ENCODE data around the gene PCAT7.
A peak's percentile ranks its signal among the peaks of the same experiment; 100 is the strongest.
"Not testable (repeated sequence)": the region's sequence is repeated elsewhere in the genome, so short reads cannot be mapped to it uniquely, and the experiment has no call there.

PCAT7 gene

DNA sequence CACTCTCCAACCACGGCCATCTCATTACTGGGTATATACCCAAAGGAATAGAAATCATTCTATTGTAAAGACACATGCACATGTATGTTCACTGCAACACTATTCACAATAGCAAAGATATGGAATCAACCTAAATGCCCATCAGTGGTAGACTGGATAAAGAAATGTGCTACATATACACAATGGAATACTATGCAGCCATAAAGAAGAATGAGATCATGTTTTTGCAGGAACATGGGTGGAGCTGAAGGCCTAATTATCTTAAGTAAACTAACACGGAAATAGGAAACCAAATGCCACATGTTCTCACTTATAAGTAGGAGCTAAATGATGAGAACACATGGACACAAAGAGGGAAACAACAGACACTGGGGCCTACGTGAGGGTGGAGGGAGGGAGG is 9.4 kb downstream of the PCAT7 start:
- not testable (repeated sequence) for DNase-seq

DNA sequence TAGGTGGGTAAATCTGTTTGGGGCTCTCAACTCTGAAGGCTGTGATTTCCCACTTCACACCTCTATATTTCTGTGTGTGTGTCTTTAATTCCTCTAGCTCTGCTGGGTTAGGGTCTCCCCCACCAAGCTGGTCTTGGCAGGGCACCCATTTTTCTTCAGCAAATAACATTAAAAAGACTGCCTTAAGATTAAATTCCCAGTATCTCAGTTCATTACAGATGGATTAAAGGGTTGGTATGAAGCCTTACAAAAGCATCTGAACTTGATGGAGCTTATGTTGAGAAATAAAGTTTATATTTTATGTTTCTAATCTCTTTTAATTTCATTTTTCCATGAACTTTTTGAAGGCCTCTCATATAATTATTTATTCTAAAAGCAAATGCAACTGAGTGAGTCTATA is 11.7 kb downstream of the PCAT7 start:
- no peak for DNase-seq

DNA sequence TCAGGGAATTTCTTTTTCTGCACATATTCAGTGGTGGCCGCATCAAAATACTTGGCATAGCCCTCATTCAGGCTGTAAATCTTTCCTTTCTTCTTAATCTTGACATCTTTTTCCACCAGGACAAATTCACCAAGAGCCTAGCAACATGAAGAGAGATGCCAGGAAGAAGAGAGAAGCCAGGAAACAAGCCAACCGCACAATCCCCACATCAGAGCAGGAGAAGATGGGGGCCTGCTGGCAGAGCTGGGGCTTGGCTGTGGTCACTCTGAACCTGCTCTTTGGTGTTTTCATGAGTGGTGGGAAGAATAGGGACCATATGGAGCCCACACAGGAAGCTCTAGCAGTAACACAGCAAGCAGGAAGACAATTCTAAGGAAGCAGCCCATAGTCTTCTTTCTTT is 12.4 kb downstream of the PCAT7 start:
- no peak for DNase-seq

DNA sequence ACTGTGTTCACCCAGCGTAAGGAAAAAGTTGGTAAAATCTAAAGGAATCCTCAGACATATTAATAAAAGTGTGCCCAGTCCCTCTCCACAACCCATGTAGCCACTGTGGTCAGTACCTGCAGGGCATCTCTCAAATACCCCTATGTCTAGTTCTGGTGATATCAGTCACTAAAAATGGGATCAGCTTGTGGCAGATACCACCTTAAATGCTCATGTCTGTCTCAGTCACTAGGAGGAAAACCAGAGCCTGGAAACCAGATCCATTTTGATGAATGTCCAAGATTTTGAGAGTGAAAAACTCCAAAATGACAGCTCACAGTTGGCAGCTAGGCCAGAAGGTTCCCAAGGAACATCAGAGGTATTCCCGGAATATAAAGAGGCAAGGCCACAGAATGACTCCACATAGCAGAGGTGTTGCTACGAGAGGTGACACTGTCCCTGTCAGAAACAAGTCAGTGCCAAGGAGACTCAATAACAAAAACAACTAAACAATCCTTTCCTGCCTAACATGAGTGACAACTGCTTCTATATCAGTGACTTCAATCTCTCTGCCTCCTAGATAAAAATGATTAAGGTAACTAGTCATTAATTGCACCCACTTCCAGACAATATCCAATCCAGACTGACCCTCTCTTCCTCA is 13.5 kb downstream of the PCAT7 start:
- DNase-seq, result no peak

DNA sequence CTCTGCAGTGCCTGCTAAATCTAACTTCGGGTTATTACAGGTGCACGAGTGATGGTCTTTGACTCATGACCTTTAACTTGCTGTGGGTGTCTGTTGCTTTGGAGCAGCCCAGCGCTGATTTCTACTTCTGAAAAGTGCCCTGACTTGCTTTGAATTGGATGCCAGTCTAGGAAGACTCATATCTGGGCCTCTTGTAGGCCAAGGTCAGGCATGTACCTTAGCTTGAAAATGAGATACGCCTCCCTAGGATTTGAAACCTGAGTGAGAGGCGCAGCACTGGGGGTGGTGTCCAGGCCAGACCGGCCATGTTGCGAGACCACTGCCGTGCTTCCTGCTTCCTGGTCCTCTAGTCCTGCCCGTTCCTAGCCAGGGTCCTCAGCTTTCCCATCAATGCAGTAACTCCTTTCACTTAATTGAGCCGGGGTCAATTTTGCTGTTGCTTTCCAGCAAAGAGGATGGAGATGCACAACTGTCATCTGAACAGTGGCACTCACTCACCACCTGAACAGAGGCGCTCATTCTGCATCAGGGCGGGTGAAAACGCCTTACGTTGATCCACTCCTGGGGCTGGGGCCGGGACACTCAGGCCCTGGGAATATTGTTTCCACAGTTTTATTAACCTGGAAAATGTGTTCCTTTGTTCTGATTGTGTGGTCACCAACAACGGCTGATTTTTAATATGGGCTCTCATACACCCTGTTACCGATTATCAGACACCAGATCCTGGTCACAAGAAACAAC is 14.3 kb downstream of the PCAT7 start:
- DNase-seq, result no peak

DNA sequence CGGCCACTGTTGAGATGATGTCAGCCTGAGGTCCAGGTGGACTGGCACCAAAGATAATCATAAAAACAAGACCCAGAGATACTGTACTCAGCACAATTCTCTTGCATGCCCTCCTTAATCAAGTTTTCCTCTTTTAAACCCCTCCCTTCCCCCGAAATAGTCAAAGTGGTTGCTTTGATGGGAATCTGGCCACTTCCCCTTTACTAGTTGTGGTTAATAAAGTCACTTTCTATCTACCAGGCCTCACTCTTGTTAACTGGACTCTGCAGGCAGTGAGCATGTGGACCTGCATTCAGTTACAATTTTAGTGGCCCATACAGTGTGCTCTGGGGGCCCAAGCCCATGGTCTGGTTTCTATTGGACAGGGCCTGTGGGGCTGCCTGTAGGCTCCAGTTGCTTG is 21.2 kb downstream of the PCAT7 start:
- peak; percentile 63 for DNase-seq

DNA sequence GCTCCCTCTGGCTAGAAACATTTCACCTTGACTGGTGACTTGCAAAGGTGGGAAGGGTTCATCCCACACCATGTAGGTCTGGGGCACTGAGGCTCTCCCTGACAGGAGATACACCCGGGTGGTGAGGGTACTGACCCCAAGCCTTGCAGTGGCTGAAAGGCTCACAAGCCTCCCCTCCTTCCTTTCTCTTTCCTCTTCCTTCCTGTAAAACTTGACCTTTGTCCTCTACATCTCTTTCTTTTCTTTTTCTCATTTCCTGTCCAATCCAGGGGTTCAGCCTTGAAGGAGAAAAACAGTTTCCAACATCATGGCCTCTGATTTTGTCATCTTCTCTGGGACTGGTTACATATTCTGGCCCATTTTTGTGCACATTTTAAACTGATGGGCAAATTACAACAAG is 22.2 kb downstream of the PCAT7 start:
- DNase-seq, result no peak

DNA sequence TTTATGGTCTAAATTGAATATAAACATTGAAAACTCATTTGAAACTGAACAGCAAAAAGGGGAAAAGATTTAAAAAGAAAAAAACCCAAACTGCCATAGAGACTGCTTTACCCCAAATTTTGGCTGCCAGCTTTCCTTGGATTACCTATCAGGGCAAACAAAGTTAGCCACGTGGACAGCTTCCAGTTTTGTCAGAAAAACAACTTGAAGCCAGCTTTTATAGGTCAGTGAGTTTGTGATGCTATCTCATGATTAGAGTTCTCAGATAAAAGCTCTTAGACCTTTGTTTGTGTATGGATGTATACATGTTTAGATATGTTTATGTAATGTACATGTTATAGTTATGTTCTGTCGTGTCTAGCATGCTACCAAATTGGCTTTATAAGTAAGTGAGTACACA is 22.7 kb downstream of the PCAT7 start:
- no peak for DNase-seq

DNA sequence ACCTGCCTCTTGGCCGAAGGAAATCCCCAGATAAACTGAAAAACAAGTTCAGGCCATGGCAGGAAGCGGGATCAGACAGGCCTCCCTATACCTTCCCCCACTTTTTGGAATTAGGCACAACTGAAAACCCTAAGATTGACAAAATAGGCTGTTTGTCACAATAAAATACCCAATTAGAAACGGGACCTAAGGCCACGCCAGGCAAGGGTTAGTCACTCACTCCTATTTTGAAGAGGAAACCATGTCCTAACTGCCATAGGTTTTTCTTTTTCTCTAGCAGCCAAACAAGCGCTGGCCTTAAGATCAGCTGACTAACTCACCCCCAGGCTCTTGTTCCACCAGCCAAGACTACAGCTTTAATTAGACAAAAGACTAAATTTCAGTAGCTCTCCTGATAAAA is 26.8 kb downstream of the PCAT7 start:
- DNase-seq, result no peak

DNA sequence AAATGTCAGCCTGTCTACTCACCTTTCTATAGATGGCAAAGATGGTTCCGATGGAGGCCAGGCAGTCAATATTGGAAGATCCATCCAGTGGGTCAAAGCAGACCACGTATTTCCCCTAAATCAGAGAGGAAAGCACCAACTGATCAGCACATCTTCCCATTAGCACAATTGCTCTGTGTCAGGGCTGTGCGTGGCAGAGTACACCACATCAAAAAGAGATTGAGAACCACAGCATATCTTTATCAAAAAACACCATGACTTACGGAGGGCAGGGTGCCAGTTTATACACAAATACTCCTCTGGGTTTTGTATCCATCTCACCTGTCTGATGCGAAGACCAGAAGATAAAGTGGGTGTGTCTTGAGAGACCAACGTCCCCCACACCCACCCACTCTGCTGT is 29.7 kb downstream of the PCAT7 start:
- DNase-seq, result peak; percentile 25

DNA sequence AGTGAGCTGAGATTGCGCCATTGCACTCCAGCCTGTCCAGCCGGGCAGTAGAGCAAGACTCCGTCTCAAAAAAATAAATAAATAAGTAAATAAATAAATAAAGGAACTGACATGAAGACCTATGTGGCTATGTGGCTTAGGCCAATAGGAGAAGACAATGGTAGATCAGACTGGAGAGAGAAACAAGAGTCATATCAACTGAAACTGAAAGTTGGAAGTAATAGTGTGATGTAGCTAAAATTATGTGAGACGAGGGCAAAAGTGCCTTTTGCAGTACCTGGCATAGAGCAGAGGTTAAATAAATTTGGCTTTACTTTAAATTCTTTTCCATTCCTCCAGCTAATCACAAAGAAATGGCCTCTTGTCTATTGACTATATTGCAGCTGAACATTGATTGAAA is 31.4 kb downstream of the PCAT7 start:
- no peak for DNase-seq

DNA sequence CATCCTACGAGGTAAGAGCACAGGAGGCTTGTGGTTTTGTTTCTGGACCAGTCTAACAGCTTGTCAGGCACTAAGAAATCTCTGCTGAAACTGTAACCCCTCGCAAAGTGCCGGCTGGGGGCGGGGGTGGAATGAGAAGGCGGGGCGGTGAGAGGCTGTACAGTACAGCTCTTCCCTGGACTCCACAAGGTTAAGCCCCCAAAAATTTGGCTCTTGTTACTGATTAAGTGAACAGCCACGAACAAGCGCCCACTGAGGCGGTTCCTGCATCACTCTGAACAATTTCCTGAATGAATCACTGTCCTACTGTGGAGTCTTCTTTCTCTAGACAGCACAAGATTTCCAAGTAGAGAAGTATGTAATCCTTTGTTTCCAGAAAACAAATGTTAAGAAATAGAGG is 31.9 kb downstream of the PCAT7 start:
- DNase-seq, result no peak

DNA sequence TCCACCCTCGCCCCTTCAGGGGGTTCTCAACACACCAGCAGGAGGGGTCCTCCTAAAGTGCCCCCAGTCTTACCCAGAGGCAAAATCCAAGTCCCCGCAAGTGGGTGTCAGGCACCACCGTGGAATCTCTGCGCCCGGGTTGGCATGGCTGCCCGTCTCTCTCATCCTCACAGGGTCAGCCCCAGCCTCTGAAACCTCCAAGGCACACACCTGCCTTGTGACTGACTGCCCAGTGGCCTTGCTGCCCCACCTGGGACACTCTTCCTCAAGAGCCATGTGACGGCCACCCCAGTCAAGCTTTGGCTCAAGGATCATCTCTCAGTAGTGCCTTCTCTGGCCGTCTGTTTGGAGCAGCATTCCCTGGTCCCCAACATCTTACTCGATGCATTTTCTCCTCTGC is 33.8 kb downstream of the PCAT7 start:
- no peak for DNase-seq

DNA sequence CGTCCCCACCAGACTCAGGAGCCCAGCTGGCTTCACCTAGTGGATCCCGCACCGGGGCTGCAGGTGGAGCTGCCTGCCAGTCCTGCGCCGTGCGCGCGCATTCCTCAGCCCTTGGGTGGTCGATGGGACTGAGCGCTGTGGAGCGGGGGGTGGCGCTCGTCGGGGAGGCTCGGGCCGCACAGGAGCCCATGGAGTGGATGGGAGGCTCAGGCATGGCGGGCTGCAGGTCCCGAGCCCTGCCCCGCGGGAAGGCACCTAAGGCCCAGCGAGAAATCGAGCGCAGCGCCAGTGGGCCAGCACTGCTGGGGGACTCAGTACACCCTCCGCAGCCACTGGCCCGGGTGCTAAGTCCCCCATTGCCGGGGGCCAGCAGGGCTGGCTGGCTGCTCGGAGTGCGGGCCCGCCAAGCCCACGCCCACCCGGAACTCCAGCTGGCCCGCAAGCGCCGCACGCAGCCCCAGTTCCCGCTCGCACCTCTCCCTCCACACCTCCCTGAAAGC is 36.2 kb downstream of the PCAT7 start:
- not testable (repeated sequence) for DNase-seq

DNA sequence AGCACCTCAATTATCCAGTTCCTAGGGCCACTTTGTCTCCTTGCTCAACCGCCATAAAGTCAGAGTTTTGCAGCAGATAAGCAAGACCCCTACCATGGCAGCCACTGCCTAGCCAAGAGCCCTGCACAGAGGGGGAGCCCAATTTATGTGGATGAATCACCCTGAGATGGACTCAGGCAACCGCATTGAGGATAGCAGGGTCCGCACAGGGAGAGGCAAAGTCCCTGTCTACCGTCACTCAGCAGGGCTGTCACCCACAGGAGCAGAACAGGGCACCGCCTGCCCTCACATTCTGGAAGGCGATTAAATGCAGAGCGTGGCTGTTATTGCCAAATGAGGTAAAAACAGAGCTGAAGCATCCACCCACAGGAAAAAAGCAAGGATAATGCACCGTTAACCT is 37.0 kb downstream of the PCAT7 start:
- no peak for DNase-seq

DNA sequence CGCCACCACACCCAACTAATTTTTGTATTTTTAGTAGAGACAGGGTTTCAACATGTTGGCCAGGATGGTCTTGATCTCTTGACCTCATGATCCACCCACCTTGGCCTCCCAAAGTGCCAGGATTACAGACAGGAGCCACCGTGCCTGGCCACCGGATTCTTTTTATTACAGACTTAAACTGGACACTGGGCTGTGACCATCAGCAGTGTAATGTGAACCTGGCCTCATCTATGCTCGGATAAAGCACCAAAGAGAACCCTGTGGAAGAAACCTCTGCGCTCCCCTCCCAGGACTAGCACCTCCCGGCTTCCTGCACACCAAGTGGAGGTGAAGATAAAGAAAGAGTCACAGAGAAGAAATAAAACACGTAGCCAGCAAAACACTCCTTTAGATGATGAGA is 37.8 kb downstream of the PCAT7 start:
- DNase-seq, result not testable (repeated sequence)

DNA sequence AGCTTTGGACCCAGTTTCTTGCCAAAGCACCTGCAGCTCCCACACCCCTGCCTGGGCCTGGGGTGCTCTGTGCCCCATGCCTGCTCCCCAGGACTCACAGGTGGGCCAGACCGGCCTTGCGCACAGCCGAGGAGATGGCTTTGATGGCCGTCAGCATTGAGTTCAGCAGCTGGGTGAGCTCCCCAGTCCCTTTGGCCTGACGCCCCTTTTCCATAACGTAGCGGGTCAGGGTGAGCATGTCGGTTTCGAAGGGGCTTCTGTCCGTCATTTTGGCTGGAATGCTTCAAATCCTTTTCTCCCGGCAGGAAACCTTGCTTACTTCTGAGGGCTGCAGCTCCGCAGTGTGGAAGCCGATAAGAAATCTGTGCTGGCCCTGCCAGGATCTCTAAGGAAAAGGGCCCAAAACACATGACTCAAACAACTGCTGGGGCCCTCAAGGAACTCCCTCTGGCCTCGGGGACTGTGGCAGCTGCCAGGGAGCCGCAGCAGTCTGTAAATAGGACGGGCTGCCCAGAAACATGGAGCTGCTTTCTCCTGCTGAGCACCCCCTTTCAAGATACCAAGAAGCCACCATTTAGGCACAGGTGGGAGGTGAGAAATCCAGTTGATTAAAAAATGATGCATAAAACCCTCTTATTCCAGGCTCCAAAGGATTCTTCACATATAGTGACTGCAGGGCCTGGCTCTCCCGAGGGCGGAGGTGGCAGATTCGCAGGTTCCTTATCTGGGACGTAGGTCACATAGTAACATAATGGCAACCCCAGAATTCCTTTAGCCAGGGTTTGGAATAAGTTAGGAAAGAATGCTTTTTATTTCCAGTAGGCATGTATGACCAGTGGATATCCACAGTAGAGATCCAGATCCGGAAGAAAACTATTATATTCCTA is 38.8 kb downstream of the PCAT7 start, which contains the start of gene FBP2:
TSS of gene FBP2 (minus strand) at position 366 of the 887 bp plus-strand sequence. CDS start at position 268, 98 bp downstream.
- no peak for DNase-seq

DNA sequence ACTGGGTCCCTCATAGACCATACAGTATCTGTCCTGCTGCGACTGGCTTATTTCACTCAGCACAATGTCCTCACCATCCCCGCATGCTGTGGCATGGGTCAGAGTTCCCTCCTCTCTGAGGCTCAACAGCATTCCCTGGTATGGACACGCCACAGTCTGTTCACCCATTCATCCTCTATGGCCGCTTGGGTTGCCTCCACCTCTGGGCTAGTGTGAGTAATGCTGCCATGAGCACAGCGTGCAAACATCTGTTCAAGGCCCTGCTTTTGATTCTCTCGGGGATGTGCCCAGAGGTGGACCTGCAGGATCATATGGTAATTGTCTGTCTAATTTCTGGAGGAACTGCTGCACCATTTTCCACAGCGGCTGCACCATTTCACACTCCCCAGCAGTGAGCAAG is 44.2 kb downstream of the PCAT7 start:
- no peak for DNase-seq

DNA sequence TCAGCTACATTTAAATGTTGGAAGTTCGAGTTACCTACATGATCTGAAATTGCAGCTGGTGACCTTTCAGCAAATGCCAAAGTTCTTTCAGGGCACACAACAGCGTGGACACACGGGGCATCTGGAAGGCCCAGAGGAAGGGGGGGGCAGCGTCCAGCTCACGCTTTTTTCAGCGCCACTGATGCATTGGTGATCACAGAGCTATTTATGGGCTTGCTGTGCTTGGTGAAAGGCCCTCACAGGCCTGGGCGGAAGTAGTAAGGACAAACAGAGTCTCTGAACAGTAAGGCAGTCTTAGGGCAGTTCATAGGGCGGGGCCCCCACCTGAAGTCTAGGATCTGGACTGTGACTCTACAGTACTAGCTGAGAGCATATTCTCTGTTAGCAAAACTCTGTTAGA is 45.4 kb downstream of the PCAT7 start:
- DNase-seq, result no peak

DNA sequence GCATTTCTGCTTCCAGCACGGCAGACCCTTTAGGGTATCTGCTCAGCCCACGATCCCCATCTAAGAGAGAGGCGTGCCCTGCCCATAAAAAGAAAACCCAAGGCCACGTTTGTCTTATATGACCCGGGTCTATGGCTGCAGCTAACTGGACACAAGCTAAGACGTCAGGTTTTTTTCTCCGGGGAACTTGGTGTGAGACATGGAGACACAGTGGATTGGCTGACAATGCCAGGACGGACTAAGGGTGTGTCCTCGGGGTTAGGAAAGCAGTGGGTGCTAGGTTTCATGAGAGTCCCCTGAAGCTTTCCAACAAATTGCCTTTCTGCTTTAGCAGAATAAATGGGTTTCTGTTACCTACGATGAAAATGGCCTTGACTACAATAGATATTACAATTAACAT is 45.8 kb downstream of the PCAT7 start:
- no peak for DNase-seq

DNA sequence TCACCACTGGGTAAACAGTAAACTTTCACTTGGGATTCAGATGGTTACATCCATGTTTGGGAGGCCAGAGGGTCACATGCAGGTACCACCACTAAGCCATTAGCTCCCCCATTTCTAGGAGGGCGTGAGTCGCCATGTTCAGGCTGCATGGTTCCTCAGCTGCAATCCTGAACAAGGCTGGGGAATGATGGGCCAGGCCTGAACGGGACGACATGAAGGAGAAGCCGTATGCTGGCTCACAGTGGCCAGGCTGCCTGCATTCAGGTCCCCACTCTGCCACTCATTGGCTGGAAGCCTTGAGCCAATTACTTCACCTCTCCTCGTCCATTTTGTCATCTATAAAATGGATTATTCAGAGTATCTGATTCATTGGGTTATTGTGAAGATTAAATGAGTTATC is 47.8 kb downstream of the PCAT7 start:
- no peak for DNase-seq

DNA sequence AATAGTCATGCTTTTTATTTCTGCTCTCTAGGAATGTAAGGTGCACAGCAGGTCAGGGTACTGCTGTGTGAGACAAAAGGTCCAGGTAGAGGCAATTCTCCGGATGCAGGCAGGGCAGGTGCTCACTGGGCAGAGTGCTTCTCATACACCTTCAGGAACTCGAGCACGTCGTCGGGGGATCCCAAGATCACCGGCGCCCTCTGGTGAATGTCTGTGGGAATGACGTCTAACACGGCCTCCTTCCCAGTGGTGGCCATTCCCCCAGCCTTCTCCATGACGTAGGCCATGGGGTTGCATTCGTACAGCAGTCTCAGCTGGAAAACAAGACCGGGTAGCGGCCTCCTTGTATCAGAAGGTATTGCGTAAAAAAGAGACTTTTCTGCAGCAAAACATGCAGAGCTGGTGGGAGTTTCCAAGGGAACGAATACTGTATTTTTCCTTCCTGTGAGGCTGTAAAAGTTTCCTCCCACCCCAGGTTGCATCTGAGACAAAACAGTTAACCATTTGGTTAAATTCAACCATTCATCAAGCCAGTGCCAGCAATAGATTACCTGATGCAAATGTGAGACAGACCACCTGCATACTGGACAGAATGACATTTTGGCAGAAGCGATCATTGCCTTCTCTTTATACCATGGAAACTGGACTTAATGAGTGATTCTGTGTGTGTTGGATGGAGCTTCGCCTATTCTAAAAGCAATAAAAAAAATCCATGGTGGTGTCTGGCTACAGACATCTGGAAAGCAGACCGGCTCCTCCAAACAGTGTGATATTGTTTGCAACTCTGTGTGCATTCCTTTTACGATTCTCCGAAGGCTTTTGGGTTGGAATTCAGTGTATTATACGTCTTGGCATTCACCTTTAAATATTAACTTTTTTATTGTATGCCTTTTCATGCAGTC is 48.6 kb downstream of the PCAT7 start:
- peak; percentile 82 for DNase-seq
